A549 treated with DMSO at 1 μM for 4 hours (cell line): ENCODE measurements around the gene MTERF2. TPM values are rescaled to one million over a fixed set of nuclear protein-coding genes. Genes with fewer than 3 reads are reported as not detected.

Experiments
- total RNA-seq: library from RNA; stranded (reverse); fragments of 200-300 nt; extraction: Qiagen RNA extraction; gene quantifications from 5 replicates; pipeline ENCODE4 v1.2.3, GENCODE V29; 2022; ENCODE audit warnings: low read depth

MTERF2 gene
- 3.9 to 5.0 TPM (median 4.5 TPM) in 5 replicates for total RNA-seq

GRCh38 chr12:106986625-106987389, at the start of gene MTERF2:
Gene MTERF2 (minus strand): TSS chr12:106987146. CDS start chr12:106978714, 8,432 bp downstream.

GRCh38 chr12:106955377-106956047, 31.4 kb downstream of the MTERF2 start, which contains the start of gene TMEM263:
Gene TMEM263 (plus strand): TSS chr12:106955907. CDS start chr12:106967117, 11,210 bp downstream.

Other genes with a start within 250 kb of the MTERF2 start
- 9.3 to 12.7 TPM (median 10.6 TPM) in 5 replicates for gene RIC8B, start 212.5 kb downstream of the MTERF2 start, total RNA-seq
- 29.9 to 39.3 TPM (median 33.7 TPM) in 5 replicates for gene TMEM263, start 31.2 kb downstream of the MTERF2 start, total RNA-seq
- 23.1 to 36.7 TPM (median 26.4 TPM) in 5 replicates for gene CRY1, start 106.4 kb upstream of the MTERF2 start, total RNA-seq